ENCODE data around the gene LBHD1.

LBHD1 gene
- long read RNA-seq, transcript LBHD1-201 (7 exons, 1,320 nt): major isoform, 6 of 19 reads
- long read RNA-seq, partial matches to known transcripts: 9 of 19 reads
- long read RNA-seq, other reads (novel, unspliced or antisense): 4 of 19 reads

GRCh38 chr11:62671608-62672389 is at the start of gene LBHD1, which contains the start of gene UQCC3:
Gene LBHD1, minus strand, starts transcription at chr11:62672267. Its CDS starts 2,236 bp downstream, at chr11:62670031.
Gene UQCC3, plus strand, starts transcription at chr11:62671673. Its CDS starts 73 bp downstream, at chr11:62671746.
- H3K4me3 ChIP-seq (replicated peaks; ENCODE audit: insufficient read depth, low read length): peak within 1 kb of the TSS; percentile 67
- peak within 1 kb of the TSS; percentile 97 for H3K27ac ChIP-seq (replicated peaks)
- DNase-seq (ENCODE audit: low read depth in 1 of 2, low spot score in 1 of 2): peak; percentile 90 to 95
- H3K27me3 ChIP-seq (ENCODE audit: insufficient read depth, poor library complexity, severe bottlenecking): no peaks in the 10 kb centered on the region
- TF ChIP-seq, protein P1, sequence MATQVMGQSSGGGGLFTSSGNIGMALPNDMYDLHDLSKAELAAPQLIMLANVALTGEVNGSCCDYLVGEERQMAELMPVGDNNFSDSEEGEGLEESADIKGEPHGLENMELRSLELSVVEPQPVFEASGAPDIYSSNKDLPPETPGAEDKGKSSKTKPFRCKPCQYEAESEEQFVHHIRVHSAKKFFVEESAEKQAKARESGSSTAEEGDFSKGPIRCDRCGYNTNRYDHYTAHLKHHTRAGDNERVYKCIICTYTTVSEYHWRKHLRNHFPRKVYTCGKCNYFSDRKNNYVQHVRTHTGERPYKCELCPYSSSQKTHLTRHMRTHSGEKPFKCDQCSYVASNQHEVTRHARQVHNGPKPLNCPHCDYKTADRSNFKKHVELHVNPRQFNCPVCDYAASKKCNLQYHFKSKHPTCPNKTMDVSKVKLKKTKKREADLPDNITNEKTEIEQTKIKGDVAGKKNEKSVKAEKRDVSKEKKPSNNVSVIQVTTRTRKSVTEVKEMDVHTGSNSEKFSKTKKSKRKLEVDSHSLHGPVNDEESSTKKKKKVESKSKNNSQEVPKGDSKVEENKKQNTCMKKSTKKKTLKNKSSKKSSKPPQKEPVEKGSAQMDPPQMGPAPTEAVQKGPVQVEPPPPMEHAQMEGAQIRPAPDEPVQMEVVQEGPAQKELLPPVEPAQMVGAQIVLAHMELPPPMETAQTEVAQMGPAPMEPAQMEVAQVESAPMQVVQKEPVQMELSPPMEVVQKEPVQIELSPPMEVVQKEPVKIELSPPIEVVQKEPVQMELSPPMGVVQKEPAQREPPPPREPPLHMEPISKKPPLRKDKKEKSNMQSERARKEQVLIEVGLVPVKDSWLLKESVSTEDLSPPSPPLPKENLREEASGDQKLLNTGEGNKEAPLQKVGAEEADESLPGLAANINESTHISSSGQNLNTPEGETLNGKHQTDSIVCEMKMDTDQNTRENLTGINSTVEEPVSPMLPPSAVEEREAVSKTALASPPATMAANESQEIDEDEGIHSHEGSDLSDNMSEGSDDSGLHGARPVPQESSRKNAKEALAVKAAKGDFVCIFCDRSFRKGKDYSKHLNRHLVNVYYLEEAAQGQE (IDR thresholded peaks at IDR 0.05; ENCODE audit: insufficient replicate concordance, low read depth): peak; percentile 66
- TF ChIP-seq GABPA (IDR thresholded peaks at IDR 0.05; ENCODE audit: low read depth): peak; percentile 37
- TF ChIP-seq, protein P2, sequence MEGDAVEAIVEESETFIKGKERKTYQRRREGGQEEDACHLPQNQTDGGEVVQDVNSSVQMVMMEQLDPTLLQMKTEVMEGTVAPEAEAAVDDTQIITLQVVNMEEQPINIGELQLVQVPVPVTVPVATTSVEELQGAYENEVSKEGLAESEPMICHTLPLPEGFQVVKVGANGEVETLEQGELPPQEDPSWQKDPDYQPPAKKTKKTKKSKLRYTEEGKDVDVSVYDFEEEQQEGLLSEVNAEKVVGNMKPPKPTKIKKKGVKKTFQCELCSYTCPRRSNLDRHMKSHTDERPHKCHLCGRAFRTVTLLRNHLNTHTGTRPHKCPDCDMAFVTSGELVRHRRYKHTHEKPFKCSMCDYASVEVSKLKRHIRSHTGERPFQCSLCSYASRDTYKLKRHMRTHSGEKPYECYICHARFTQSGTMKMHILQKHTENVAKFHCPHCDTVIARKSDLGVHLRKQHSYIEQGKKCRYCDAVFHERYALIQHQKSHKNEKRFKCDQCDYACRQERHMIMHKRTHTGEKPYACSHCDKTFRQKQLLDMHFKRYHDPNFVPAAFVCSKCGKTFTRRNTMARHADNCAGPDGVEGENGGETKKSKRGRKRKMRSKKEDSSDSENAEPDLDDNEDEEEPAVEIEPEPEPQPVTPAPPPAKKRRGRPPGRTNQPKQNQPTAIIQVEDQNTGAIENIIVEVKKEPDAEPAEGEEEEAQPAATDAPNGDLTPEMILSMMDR (IDR thresholded peaks at IDR 0.05; ENCODE audit: insufficient read depth, low read length): no peak
- no peak for TF ChIP-seq SPI1 (IDR thresholded peaks at IDR 0.05; ENCODE audit: borderline replicate concordance, low read depth)
- peak; percentile 82 for TF ChIP-seq POLR2AphosphoS5 (IDR thresholded peaks at IDR 0.05; ENCODE audit: low read depth)

- no peaks in the 10 kb centered on the region for H3K27me3 ChIP-seq (ENCODE audit: insufficient read depth, poor library complexity, severe bottlenecking)
- H3K4me3 ChIP-seq (replicated peaks; ENCODE audit: insufficient read depth, low read length): no peak overlapping the region
- no peak for TF ChIP-seq POLR2AphosphoS5 (IDR thresholded peaks at IDR 0.05; ENCODE audit: low read depth)
- TF ChIP-seq, protein P1 (IDR thresholded peaks at IDR 0.05; ENCODE audit: insufficient replicate concordance, low read depth): no peak
- no peak for TF ChIP-seq GABPA (IDR thresholded peaks at IDR 0.05; ENCODE audit: low read depth)
- TF ChIP-seq SPI1 (IDR thresholded peaks at IDR 0.05; ENCODE audit: borderline replicate concordance, low read depth): no peak
- TF ChIP-seq, protein P2 (IDR thresholded peaks at IDR 0.05; ENCODE audit: insufficient read depth, low read length): no peak
- H3K27ac ChIP-seq (replicated peaks): no peak overlapping the region
- DNase-seq (ENCODE audit: low read depth in 1 of 2, low spot score in 1 of 2): no peak
Observed at GRCh38 chr11:62719302-62719978, 47.4 kb upstream of the LBHD1 start.

- TF ChIP-seq, protein P1 (IDR thresholded peaks at IDR 0.05; ENCODE audit: insufficient replicate concordance, low read depth): no peak
- TF ChIP-seq GABPA (IDR thresholded peaks at IDR 0.05; ENCODE audit: low read depth): no peak
- no peak for TF ChIP-seq POLR2AphosphoS5 (IDR thresholded peaks at IDR 0.05; ENCODE audit: low read depth)
- TF ChIP-seq, protein P2 (IDR thresholded peaks at IDR 0.05; ENCODE audit: insufficient read depth, low read length): no peak
- no peak for TF ChIP-seq SPI1 (IDR thresholded peaks at IDR 0.05; ENCODE audit: borderline replicate concordance, low read depth)
- Histone ChIP-seq H3K27me3 (ENCODE audit: insufficient read depth, poor library complexity, severe bottlenecking) (no peaks in the 10 kb centered on the region), H3K27ac (replicated peaks) (no peak overlapping the region), H3K4me3 (replicated peaks; ENCODE audit: insufficient read depth, low read length) (no peak overlapping the region)
- no peak for DNase-seq (ENCODE audit: low read depth in 1 of 2, low spot score in 1 of 2)
Observed at GRCh38 chr11:62716816-62717215, 44.7 kb upstream of the LBHD1 start.
